DMS79 treated with DMSO at 0.1 percent for 48 hours (cell line): Measurements from ENCODE around the gene CDKAL1.
"Not testable (repeated sequence)": the region's sequence is repeated elsewhere in the genome, so short reads cannot be mapped to it uniquely, and the experiment has no call there.

Source experiments
- DNase-seq: peaks from one replicate; lab custom pipeline; 2025; lab: John Stamatoyannopoulos, UW

Gene CDKAL1

DNA sequence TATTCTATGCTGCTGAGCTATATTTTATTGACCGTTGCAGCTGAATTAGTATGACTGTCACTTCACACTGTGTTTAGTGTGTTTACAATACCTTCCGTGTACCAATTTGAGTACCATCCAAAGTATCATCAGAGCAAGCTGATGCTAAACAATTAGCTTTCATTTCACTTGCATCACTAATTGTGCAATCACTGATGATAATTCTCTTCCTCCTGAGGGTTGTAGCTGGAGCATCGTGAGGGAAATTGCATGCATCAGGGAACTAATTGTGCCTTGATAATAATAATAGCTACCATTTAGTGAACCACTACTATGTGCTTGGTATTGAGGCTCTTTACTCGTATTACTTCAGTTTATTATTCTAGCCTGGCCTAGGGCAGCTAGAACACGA is 674.5 kb downstream of the CDKAL1 start:
- DNase-seq, result no peak

DNA sequence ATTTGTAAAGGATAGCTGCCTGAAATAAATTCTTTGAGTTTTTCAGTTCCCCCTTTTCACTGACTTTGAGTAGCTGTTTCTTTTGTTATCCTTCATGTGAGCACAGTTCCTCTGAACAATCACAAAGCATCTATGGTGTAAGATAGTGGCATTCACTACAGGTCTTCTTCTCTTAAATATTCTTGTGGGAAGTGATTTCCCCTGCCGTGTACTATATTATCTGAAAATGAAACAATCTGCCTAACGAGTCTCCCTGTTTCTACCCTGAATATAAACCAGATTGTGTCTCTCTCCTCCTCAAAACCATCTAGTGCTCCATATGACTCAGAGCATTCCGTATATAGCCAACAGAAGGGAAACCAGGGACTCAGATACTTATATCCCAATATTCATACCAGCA is 679.2 kb downstream of the CDKAL1 start:
- DNase-seq, result no peak

- DNase-seq, result no peak
Observed at GRCh38 chr6:21214738-21215448, 680.6 kb downstream of the CDKAL1 start.

DNA sequence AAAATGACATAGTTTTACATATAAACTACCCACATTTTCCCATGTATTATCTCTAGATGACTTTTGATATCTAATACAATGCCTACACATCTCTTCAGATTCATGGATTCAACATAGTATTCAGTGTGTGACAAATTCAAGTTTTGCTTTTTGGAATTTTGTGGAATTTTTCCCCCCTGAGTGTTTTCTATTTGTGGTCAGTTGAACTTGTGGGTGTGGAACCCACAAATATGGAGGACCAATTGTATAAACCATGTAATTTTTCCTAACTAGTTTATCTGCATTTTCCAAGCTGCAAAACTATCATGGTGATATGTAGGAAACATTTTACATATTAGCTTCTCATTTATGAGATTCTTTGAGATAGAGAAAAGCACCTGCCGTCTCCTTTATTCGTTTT is 685.0 kb downstream of the CDKAL1 start:
- no peak for DNase-seq

GRCh38 chr6:21219856-21220255 is 685.6 kb downstream of the CDKAL1 start:
- no peak for DNase-seq

GRCh38 chr6:21220271-21220987 is 686.2 kb downstream of the CDKAL1 start:
- DNase-seq, result no peak

GRCh38 chr6:21222656-21223055 is 688.4 kb downstream of the CDKAL1 start:
- no peak for DNase-seq

DNA sequence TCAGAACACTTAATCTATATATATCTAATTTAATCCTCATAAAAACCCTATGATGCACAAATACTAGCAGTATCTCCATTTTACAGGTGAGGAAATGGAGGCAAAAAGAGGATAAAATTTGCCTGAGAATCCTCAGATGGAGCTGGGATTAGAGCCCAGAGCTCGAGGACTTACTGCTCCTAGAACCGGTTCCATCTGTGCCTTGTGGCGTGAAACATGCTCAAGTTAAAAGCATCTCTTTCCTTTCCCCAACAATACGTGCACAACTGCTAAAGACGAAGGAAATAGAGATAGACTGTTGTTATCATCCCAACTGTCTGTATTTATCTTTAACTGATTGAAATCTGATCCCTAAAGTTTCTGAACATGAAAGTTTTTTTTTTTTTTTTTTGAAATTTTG is 691.7 kb downstream of the CDKAL1 start:
- no peak for DNase-seq

GRCh38 chr6:21227486-21227885 is 693.2 kb downstream of the CDKAL1 start:
- no peak for DNase-seq

- no peak for DNase-seq
Observed at GRCh38 chr6:21228411-21228810, 694.2 kb downstream of the CDKAL1 start.

- no peak for DNase-seq
Observed at GRCh38 chr6:21228876-21229460, 694.7 kb downstream of the CDKAL1 start.

- DNase-seq, result no peak
Observed at GRCh38 chr6:21230536-21230935, 696.3 kb downstream of the CDKAL1 start.

- no peak for DNase-seq
Observed at GRCh38 chr6:21235162-21235561, 700.9 kb downstream of the CDKAL1 start.

GRCh38 chr6:21238208-21238607 is 704.0 kb downstream of the CDKAL1 start:
- DNase-seq, result no peak

DNA sequence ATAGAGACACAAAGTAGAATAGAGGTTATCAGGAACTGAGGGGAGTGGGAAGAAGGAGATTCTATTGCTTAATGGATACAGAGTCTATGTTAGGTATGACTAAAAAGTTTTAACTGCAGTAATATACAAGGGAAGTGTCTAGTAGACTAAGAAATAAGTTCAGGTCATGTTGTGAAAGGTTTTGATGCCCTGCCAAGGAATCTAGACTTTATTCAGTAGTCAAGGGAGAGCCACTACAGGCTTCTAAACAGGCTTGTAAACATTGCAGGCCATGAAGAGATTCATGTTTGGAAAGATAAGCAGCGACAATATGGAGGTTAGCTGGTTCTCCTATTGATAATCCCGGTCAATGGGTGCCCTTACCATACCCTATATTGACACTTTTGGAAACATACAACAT is 706.5 kb downstream of the CDKAL1 start:
- no peak for DNase-seq

- DNase-seq, result no peak
Observed at GRCh38 chr6:21241231-21242130, 707.2 kb downstream of the CDKAL1 start.

DNA sequence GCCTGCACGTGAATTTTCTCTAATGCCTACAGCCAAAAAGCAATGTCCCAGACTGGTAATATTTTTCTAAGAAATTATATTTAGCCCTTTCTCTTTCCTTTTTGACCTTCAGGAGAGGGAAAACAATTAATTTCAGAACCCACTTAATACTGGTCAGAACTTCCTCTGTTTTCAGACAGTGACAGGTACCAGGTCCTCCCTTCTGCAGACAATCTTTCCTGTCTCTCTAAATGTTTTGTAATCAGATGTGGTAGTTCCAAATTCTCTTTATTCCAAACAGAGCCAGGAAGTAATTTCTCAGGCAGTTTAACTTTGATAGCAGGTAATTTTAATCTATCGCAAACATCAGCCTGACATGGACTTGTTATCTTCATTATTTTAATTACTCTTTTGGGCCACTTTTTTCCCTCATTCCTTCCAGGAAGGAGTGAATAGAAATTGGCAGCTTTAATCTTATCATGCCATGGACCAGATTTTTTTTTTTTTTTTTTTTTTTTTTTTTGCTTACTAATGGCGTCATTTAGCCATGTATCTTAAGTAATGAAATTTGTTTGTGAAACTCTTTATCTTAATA is 710.7 kb downstream of the CDKAL1 start:
- DNase-seq, result no peak

GRCh38 chr6:21245488-21245887 is 711.2 kb downstream of the CDKAL1 start:
- no peak for DNase-seq

- no peak for DNase-seq
Observed at GRCh38 chr6:21246075-21246474, 711.8 kb downstream of the CDKAL1 start.

DNA sequence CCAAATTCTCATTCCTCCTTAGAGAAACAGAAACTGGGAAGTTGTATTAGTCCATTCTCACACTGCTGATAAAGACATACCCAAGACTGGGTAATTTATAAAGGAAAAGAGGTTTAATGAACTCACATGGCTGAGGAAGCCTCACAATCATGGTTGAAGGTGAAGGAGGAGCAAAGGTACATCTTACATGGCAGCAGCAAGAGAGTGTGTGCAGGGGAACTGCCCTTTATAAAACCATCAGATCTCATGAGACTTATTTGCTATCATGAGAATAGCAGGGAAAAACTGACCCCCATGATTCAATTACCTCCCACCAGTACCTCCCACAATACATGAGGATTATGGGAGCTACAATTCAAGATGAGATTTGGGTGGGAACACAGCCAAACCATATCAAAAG is 720.2 kb downstream of the CDKAL1 start:
- DNase-seq, result not testable (repeated sequence)

- DNase-seq, result no peak
Observed at GRCh38 chr6:21256197-21256596, 721.9 kb downstream of the CDKAL1 start.

GRCh38 chr6:21257125-21257524 is 722.9 kb downstream of the CDKAL1 start:
- no peak for DNase-seq
